ENCODE data around the gene TMEM178A. TPM values are rescaled to one million over a fixed set of nuclear protein-coding genes. Genes with fewer than 3 reads are reported as not detected.

The TMEM178A gene
- total RNA-seq, 4 donors from 2014 or later: 1.6 to 7.5 (median 4.6) TPM

DNA sequence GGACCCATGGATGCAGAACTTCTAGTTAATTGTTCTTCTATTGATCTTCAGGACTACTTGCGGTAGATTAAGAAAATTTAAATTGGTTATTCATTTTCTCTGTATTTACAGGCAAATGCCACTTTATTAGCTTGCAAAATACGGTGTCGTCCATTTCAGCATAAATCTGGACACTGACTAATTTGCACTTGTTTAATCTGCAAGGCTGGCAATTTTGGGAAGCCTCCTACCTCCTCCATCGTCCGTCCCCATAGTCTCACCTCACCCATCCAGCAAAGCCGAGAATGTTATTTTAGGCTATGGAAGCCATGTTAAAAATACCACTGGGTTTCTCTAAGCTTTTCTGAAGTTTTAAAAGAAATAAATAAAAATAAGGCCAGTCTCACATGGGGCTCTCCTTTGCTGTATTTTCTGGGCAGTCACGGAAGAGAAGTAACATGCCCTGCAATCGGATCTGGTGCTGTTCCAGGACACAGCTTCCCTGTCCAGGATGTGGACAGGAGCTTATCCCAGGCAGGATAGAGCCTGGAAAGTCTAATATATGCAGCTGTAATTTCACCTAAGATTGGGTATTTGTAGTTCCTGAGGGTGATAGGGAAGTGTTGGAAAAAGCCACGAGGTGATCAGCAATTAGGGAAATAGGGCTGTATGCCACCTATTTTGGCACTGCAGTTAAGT, 17.4 kb downstream of the TMEM178A start:
- DNase-seq: no peak
- no peak for TF ChIP-seq POLR2A (IDR thresholded peaks at IDR 0.05)
- no peak for TF ChIP-seq EP300 (IDR thresholded peaks at IDR 0.05; ENCODE audit: low read depth)
- no peak for TF ChIP-seq POLR2AphosphoS5 (IDR thresholded peaks at IDR 0.05)
- TF ChIP-seq, protein P1, sequence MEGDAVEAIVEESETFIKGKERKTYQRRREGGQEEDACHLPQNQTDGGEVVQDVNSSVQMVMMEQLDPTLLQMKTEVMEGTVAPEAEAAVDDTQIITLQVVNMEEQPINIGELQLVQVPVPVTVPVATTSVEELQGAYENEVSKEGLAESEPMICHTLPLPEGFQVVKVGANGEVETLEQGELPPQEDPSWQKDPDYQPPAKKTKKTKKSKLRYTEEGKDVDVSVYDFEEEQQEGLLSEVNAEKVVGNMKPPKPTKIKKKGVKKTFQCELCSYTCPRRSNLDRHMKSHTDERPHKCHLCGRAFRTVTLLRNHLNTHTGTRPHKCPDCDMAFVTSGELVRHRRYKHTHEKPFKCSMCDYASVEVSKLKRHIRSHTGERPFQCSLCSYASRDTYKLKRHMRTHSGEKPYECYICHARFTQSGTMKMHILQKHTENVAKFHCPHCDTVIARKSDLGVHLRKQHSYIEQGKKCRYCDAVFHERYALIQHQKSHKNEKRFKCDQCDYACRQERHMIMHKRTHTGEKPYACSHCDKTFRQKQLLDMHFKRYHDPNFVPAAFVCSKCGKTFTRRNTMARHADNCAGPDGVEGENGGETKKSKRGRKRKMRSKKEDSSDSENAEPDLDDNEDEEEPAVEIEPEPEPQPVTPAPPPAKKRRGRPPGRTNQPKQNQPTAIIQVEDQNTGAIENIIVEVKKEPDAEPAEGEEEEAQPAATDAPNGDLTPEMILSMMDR (IDR thresholded peaks at IDR 0.05): no peak
- 86 to 97% methylated on average over 6 to 9 of the region's 9 CpGs for WGBS, 2 donors (ENCODE audit: low coverage in 1 of 2)
- in situ Hi-C loops (cut with MboI; ENCODE audit: low pct_ligation_motif_present in 1 of 4, low pct_unique_long_range_greater_than_20kb in 1 of 4, low sequenced_read_pairs in 3 of 4): no loop called here
- no peaks in the 10 kb centered on the region for H3K27me3 ChIP-seq
- H3K4me1 ChIP-seq: no peaks in the 10 kb centered on the region
- H3K4me3 ChIP-seq: no peak overlapping the region
- intact Hi-C loops (cut with DNase I; ENCODE audit: low total_unique reads): no loop called here
- H3K9me3 ChIP-seq: no peaks in the 10 kb centered on the region
- no peak overlapping the region for H3K27ac ChIP-seq
- no peaks in the 10 kb centered on the region for H3K36me3 ChIP-seq

DNA sequence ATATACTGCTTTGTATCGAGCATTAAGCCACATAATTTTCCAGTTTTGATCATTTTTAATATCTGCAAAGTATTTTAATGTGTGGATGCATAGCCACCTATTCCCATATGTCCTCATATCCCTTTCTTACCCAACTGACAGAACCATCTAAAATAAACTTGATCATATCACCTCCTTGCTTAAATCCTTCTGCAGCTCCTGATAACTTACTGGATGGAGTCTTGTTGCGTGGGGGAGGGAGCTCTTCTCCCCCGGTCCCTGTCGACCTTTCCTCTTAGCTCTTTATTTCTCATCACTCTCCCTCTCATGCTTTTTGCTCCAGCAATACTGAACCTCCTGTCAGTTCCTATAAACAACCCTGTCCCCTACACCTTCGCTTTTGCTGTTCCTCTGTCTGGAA, 18.7 kb downstream of the TMEM178A start:
- TF ChIP-seq EP300 (IDR thresholded peaks at IDR 0.05; ENCODE audit: low read depth): no peak
- TF ChIP-seq POLR2A (IDR thresholded peaks at IDR 0.05): no peak
- TF ChIP-seq POLR2AphosphoS5 (IDR thresholded peaks at IDR 0.05): no peak
- TF ChIP-seq, protein P1 (IDR thresholded peaks at IDR 0.05): no peak
- in situ Hi-C loops (cut with MboI; ENCODE audit: low pct_ligation_motif_present in 1 of 4, low pct_unique_long_range_greater_than_20kb in 1 of 4, low sequenced_read_pairs in 3 of 4) (no loop called here), intact Hi-C loops (cut with DNase I; ENCODE audit: low total_unique reads) (no loop called here)
- Histone ChIP-seq H3K9me3 (no peaks in the 10 kb centered on the region), H3K27me3 (no peaks in the 10 kb centered on the region), H3K36me3 (no peaks in the 10 kb centered on the region), H3K4me3 (no peak overlapping the region), H3K4me1 (no peaks in the 10 kb centered on the region), H3K27ac (no peak overlapping the region)
- DNase-seq: no peak
- WGBS, 2 donors (ENCODE audit: low coverage in 1 of 2): 73 to 83% methylated on average over 4 to 5 of the region's 5 CpGs

DNA sequence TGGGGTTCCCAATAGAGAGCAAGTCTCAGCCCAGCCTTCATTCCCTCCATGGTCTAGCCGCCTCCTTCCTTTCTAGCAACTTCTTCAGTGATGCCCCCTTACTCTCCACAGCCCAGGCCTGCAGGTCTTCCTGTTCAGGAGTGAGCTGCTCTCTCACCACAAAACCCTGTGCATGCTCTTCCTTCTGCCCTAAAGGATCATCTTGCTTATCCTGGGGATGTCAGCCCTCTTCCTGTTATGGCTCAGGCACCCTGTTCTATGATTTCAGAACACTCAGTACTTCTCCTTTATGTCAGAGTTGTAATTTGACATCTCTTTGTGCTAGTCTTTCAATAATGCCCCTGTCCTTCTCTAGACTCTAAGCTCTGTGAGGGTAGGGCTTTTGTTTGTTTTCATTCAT, 19.4 kb downstream of the TMEM178A start:
- no peaks in the 10 kb centered on the region for H3K9me3 ChIP-seq
- in situ Hi-C loops (cut with MboI; ENCODE audit: low pct_ligation_motif_present in 1 of 4, low pct_unique_long_range_greater_than_20kb in 1 of 4, low sequenced_read_pairs in 3 of 4): no loop called here
- WGBS, 2 donors (ENCODE audit: low coverage in 1 of 2): 86 to 88% methylated on average over 1 of the region's 1 CpG
- no peaks in the 10 kb centered on the region for H3K27me3 ChIP-seq
- H3K27ac ChIP-seq: no peak overlapping the region
- no peak for DNase-seq
- intact Hi-C loops (cut with DNase I; ENCODE audit: low total_unique reads): no loop called here
- TF ChIP-seq EP300 (IDR thresholded peaks at IDR 0.05; ENCODE audit: low read depth): no peak
- no peak for TF ChIP-seq POLR2A (IDR thresholded peaks at IDR 0.05)
- TF ChIP-seq, protein P1 (IDR thresholded peaks at IDR 0.05): no peak
- TF ChIP-seq POLR2AphosphoS5 (IDR thresholded peaks at IDR 0.05): no peak
- H3K4me3 ChIP-seq: no peak overlapping the region
- no peaks in the 10 kb centered on the region for H3K4me1 ChIP-seq
- H3K36me3 ChIP-seq: no peaks in the 10 kb centered on the region

DNA sequence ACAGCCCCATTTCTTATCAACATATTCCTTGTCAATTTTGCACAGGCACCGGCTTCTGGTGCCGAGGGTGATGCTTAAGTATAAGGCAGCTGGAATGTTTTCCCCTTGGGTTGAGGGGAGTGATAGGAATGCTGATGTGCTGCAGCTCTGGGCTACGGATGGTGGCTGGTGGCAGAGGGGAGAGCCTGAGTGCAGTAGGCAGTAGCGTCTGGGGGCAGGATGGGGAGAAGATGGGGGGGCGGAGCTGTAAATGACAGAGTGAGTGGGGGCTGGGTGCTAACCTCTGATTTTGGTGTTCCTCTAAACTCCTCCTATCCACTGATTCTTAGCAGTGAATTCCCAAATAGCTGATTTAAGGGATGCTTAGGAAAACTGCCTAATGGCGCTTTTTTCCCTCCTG, 20.7 kb downstream of the TMEM178A start:
- no peaks in the 10 kb centered on the region for H3K4me1 ChIP-seq
- WGBS, 2 donors (ENCODE audit: low coverage in 1 of 2): 88% methylated on average over 3 to 6 of the region's 6 CpGs
- in situ Hi-C loops (cut with MboI; ENCODE audit: low pct_ligation_motif_present in 1 of 4, low pct_unique_long_range_greater_than_20kb in 1 of 4, low sequenced_read_pairs in 3 of 4): no loop called here
- no peak for DNase-seq
- H3K4me3 ChIP-seq: no peak overlapping the region
- intact Hi-C loops (cut with DNase I; ENCODE audit: low total_unique reads): no loop called here
- no peaks in the 10 kb centered on the region for H3K9me3 ChIP-seq
- H3K27ac ChIP-seq: no peak overlapping the region
- no peaks in the 10 kb centered on the region for H3K27me3 ChIP-seq
- TF ChIP-seq POLR2A (IDR thresholded peaks at IDR 0.05): no peak
- TF ChIP-seq EP300 (IDR thresholded peaks at IDR 0.05; ENCODE audit: low read depth): no peak
- no peak for TF ChIP-seq POLR2AphosphoS5 (IDR thresholded peaks at IDR 0.05)
- TF ChIP-seq, protein P1 (IDR thresholded peaks at IDR 0.05): no peak
- H3K36me3 ChIP-seq: no peaks in the 10 kb centered on the region

Data from transverse colon (tissue), 4 donors.